NOMO-1 (cell line): ENCODE results near the gene KLHL20.
"Not testable (repeated sequence)": the region's sequence is repeated elsewhere in the genome, so short reads cannot be mapped to it uniquely, and the experiment has no call there.

Source experiments
- DNase-seq, 2 experiments: peaks; one replicate each; lab custom pipeline; 2025; ENCODE audit not compliant: unreplicated experiment in 2 of 2; lab: John Stamatoyannopoulos, UW

Gene KLHL20, protein sequence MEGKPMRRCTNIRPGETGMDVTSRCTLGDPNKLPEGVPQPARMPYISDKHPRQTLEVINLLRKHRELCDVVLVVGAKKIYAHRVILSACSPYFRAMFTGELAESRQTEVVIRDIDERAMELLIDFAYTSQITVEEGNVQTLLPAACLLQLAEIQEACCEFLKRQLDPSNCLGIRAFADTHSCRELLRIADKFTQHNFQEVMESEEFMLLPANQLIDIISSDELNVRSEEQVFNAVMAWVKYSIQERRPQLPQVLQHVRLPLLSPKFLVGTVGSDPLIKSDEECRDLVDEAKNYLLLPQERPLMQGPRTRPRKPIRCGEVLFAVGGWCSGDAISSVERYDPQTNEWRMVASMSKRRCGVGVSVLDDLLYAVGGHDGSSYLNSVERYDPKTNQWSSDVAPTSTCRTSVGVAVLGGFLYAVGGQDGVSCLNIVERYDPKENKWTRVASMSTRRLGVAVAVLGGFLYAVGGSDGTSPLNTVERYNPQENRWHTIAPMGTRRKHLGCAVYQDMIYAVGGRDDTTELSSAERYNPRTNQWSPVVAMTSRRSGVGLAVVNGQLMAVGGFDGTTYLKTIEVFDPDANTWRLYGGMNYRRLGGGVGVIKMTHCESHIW

DNA sequence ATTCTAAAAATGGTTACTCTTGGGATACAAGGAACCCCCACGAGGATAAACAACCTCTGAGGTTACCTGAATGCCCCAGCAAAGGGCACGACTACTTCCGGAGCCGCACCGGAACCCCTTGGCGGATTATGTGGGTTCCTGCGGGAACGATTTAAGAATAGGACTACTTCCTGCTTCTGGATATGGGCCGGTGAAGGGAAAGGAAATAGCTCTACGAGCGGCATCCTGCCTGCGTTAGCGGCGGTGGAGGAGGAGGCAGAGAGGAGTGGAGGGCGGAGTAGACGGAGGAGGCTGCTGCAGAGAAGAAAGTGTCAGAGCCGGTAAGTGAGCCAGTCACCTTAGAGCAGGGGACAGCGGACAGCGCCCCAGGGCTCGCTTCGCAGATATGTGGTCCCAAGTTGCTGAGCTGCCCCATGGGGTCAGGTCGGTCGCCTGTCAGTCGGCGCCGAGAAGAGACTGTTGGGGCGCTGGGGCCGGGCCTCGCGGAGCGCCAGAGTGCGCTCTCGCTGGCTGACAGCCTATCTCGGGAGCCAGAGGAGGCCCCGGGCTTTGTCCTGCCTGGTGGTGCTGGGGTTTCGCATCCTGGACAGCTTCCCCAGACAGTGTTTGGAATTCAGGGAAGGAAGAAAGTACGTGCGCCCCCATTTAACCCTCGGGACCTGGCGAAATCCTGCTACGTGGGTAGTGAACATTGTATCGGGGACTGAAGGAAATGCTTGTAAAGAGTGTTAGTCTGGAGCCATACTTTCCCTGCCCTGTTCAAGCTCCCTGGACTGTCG lies at the start of gene KLHL20:
TSS of gene KLHL20 (plus strand) at position 223 of the 779 bp plus-strand sequence. CDS start 1,063 bp downstream, outside the sequence.
- DNase-seq, result peak; percentile 85 to 89

DNA sequence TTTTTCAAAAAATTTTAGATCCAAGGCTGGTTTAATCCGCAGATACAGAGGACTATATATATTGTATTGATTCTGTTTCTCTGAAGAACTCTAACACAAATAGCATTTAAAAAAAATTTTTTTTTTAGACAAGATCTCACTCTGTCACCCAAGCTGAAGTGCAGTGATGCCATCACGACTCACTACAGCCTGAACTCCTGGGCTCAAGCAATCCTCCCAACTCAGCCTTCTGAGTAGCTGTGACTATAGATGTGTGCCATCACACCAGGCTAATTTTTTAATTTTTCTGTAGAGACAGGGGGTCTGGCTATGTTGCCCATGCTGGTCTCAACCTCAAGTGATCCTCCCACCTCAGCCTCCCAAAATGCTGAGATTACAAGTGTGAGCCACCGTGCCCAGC lies 48.1 kb upstream of the KLHL20 start:
- no peak for DNase-seq

DNA sequence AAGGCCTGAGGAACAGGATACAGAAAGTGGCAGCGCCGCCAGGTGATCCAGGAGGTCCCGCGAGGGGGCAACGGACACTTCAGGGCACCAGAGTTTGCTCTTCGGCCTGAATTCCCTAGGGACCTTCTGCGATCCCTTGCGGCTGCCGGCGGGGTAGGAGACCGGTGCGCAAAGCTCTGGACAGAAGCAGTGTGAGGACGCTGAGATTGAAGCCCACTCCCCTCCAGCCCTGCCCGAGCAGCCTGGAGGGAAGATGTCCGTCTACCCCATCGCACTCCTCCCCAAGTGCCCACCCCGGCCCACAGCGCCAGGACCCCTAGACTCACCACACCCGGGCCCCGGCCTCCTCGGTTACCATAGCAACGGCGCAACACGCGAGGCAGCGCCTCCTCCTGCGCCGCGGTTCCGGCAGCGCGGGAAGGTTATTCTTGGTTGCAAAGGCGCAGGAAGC lies 45.3 kb upstream of the KLHL20 start, which contains the start of gene ANKRD45:
TSS of gene ANKRD45 (minus strand) at position 361 of the 451 bp plus-strand sequence. CDS start 10,433 bp downstream, outside the sequence.
- DNase-seq, result no peak

DNA sequence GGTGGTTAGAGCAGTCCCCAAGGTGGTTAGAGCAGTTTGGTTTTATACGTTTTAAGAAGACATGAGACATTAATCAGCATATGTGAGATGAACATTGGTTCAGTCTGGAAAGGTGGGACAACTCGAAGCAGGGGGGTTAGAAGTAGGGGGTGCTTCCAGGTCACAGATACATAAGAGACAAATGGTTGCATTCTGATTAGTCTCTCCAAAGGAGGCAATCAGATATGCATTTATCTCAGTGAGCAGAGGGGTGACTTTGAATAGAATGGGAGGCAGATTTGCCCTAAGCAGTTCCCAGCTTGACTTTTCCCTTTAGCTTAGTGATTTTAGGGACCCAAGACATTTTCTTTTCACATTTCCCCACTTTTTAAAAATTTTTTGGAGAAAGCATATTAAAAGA lies 40.3 kb upstream of the KLHL20 start:
- DNase-seq, result not testable (repeated sequence)

DNA sequence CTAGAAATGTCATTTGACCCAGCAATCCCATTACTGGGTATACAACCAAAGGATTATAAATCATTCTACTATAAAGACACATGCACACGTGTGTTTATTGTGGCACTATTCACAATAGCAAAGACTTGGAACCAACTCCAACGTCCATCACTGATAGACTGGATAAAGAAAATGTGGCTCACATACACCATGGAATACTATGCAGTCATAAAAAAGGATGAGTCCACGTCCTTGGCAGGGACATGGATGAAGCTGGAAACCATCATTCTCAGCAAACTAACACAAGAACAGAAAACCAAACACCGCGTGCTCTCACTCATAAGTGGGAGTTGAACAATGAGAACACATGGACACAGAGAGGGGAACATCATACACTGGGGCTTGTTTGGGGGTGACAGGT lies 34.6 kb upstream of the KLHL20 start:
- not testable (repeated sequence) for DNase-seq

DNA sequence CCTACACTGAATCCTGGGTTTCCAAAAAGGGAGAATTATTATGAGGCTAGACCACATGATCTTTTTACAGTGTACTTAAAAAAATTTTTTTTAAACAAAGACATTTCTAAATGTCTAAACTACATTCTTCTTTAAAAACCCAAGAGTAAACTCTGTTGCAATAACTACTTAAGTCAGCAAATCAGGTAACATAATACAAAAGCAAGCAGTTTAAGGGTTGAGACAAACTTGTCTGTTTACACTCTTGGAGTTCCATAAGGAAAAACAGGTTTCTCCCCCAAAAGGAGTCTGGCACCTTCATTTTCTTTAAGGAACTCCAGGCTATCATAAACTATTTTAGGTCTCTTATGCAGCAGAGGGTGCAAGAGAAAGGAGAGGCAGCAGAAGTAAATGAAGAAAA lies 32.6 kb upstream of the KLHL20 start:
- no peak for DNase-seq

DNA sequence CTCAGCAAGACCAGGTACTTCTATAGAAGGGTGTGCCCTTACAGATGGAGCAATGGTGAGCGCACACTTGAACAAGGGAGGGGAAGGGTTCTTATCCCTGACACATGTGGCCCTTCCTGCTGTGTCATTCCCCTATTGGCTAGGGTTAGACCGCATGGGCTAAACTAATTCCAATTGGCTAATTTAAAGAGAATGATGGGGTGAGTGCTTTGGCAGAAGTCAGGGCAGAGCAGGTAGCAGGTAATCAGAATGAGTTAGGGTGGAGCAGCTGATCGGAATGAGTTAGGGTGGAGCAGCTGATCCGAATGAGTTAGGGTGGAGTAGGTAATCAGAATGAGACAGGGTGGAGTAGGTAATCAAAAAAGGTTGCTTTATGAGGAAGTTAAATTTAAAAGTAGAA lies 30.9 kb upstream of the KLHL20 start:
- not testable (repeated sequence) for DNase-seq

DNA sequence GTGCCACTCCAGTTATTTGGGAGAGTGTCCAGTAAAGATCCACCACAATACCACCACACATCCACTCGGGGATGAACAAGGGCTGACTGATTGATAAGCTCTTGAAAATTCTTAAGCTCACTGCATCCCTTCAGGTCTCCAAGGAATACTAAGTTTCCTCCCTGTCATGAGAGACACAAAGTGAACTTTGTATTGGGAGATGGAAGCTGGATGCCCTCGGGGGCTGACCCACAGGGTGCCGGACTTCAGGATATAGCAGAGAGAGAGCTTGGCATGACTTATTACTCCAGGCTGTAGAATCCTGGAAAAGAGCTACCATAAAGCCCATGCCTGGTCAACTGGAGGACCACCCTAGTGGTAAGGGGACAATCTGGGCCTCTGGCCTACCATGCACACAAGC lies 29.7 kb upstream of the KLHL20 start:
- not testable (repeated sequence) for DNase-seq

DNA sequence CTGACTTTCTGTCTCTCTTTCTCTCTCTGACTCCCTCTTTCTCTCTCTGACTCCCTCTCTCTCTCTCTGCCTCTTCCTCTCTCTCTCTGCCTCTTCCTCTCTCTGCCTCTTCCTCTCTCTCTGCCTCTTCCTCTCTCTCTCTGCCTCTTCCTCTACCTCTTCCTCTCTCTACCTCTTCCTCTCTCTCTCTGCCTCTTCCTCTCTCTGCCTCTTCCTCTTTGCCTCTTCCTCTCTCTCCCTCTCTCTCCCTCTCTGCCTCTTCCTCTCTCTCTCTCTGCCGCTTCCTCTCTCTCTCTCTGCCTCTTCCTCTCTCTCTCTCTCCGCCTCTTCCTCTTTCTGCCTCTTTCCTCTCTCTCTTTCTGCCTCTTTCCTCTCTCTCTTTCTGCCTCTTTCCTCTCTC lies 26.5 kb upstream of the KLHL20 start:
- no peak for DNase-seq

DNA sequence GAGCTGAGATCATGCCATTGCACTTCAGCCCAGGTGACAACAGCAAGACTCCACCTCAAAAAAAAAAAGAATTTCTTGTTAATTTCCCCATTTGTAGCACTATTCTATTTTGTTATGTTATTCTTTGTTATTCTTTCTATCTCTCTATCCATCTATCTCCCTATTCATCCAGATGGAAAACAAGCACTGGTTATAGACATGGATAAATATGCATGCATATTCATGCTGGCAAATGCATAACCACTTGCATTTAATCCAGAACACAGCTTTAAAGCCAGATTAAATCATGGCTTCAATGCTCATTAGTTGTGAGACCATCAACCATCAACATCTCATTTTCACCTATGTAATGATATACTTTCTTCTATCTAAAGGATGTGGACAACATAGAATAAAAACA lies 21.5 kb upstream of the KLHL20 start:
- DNase-seq, result no peak

DNA sequence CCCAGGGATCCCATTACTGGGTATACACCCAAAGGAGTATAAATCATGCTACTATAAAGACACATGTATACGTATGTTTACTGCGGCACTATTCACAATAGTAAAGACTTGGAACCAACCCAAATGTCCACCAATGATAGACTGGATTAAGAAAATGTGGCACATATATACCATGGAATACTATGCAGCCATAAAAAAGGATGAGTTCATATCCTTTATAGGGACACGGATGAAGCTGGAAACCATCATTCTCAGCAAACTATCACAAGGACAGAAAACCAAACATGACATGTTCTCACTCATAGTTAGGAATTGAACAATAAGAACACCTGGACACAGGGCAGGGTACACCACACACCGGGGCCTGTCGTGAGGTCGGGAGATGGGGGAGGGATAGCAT lies 13.5 kb upstream of the KLHL20 start:
- not testable (repeated sequence) for DNase-seq

DNA sequence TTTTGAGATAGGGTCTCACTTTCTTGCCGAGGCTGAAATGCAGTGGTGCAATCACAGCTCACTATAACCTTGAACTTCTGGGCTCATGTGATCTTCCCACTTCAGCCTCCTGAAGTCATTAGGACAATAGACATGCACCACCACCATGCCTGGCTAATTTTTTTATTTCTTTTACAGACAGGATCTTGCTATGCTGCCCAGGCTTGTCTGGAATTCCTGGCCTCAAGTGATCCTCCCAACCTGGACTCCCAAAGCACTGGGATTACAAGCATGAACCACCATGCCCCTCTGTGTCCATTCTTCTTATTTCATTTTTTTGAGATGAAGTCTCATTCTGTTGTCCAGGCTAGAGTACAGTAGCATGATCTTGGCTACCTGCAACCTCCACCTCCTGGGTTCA lies 12.0 kb upstream of the KLHL20 start:
- no peak for DNase-seq

DNA sequence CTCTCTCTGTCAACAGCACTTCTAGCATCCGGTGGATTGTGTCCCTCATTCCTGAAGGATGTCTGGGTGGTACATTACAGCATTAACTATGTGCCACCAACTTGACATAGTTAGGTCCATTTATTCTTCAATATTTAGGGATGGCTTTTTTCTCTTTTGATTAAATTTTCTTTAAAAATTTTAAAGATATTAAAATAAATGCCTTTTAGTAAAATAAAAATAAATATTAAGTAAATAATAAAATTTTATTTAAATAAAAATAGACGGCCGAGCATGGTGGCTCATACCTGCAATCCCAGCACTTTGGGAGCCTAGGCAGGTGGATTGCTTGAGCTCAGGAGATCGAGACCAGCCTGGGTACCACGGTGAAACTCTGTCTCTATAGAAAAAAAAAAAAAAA lies 9.7 kb upstream of the KLHL20 start:
- no peak for DNase-seq

DNA sequence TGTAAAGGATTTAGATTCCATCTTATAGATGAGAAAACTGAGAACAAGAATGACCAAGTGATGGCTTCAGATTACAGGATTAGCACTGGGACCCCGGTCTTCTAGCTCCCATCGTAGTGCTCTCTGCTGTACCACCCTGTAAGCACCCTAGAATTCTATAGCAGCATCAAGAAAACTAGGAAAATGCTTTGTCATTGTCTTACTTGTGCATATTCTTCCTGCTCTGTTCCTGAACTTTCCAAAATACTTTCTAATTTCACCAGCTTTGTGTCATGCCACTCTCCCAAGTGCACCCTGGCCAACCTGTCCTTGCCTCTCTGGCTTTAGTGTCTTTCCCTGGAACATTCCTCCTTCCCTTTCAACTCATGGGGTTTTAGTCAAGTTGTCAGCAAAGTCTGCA lies 6.0 kb upstream of the KLHL20 start:
- DNase-seq, result no peak

DNA sequence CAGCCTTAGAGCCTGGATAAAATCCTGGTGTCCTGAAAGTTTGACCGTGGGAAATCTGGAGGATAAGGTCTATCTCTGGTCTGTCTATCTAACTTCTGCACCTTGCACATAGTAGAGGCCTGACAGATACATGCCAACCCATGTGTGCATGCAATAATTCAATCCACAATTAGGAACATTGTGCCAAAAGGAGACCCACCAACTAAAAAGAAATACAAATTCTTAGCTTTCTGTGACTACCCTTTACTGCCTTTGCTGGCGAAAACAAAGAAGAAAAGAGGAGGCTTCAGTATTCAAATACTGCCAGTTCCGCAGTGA lies 381 bp upstream of the KLHL20 start:
- no peak for DNase-seq

DNA sequence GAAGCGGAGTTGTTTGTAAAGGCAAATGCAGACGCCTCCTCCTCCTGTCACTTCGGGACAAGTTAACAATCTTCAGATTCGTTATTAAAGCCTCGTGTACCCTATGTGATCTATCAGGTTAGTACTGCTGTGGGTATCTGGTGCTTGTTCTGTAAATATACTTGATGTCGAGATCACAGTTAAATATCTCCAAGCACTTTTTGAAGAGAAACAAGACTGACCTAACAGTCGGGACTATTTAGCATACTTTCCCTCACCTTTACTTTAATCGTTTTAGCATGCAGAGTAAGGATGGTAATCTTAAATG lies 710 bp downstream of the KLHL20 start:
- no peak for DNase-seq

DNA sequence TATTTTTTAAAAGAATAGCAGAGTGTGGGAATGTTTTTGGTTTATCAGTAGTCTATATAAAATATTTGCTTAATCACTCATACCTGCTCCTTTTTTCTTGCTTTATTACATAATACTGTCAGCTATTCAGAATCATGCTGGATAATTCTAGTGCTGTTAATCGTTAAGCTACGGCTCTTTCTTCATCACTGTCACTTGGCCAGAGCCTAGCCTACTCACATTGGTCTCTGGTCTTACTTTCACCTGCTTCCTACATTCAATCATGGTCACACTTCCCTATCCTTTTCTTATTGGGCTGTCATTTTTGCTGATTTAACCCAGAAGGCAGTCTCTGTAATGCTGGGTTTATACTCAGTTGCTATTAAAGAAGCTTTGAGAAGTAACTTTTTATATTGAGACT lies 2.5 kb downstream of the KLHL20 start:
- no peak for DNase-seq

DNA sequence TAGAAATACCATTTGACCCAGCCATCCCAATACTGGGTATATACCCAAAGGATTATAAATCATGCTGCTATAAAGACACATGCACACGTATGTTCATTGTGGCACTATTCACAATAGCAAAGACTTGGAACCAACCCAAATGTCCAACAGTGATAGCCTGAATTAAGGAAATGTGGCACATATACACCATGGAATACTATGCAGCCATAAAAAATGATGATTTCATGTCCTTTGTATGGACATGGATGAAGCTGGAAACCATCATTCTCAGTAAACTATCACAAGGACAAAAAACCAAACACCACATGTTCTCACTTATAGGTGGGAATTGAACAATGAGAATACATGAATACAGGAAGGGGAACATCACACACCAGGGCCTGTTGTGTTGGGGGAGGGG lies 16.6 kb downstream of the KLHL20 start:
- not testable (repeated sequence) for DNase-seq

DNA sequence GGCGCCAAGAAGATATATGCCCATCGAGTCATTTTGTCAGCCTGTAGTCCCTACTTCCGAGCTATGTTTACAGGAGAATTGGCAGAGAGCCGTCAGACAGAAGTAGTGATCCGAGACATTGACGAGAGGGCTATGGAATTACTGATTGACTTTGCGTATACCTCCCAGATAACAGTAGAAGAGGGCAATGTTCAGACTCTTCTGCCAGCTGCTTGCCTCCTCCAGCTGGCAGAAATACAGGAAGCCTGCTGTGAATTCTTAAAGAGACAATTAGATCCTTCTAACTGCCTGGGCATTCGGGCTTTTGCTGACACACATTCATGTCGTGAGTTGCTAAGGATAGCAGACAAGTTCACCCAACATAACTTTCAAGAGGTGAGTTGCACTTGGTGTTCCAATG lies 19.1 kb downstream of the KLHL20 start:
- DNase-seq, result no peak

DNA sequence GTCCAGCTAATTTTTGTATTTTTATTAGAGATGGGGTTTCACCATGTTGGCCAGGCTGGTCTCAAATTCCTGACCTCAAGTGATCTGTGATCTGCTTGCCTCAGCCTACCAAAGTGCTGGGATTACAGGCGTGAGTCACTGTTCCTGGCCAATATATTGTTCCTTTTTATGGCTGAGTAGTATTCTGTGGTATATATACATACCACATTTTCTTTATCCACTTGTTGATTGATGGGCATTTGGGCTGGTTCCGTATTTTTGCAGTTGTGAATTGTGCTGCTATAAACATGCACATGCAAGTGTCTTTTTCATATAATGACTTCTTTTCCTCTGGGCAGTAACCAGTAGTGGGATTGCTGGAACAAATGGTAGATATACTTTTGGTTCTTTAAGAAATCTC lies 21.3 kb downstream of the KLHL20 start:
- not testable (repeated sequence) for DNase-seq

DNA sequence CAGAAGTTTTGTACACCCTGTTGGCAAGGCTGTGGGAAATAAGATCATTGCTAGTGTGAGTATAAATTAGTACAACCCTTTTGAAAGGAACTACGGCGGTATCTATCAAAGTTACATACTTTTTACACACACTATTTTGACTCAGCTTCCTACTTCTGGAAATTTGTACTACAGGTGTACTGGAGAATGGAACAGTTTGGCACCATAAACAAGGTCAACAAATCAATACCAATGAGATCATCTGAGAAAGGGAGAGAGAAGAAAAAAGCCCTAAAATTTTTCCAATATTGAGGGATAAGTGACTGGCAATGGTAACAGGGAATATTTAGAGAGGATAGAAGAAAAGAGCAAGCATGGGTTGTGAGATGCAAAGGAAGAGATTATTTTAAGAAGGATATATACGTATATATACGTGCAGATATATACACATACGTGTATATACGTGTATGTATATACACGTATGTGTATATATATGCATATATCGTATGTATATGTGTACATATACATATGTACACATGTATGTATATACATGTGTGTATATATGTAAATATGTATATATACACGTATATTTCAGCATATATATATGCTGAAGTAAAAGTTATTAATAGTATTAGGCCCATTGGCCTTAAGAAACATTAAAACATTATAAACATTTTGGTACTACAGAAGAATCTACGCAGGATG lies 27.6 kb downstream of the KLHL20 start:
- DNase-seq, result no peak
